Heart left ventricle (tissue), 13 donors: ENCODE results near the gene ATRAID.

Experiments
- CTCF ChIP-seq, 12 donors: fragments of 200-600 bp; sonication (generic) in 4 of 12; IDR thresholded peaks; one replicate each; pipeline versions ENCODE4 v1.5.0 to v1.8.0; 2018 to 2022; ENCODE audit warnings: antibody characterized with exemption in 12 of 12, mild to moderate bottlenecking in 5 of 12
- POLR2A ChIP-seq, 2 donors: fragments of 450-650 bp; IDR thresholded peaks; one replicate each; pipeline ENCODE4 v1.6.1; 2017; ENCODE audit warnings: antibody characterized with exemption in 2 of 2, mild to moderate bottlenecking in 2 of 2, moderate library complexity in 2 of 2
- donor health status: ischemic (EF 13 %, LVEDD 7.1; RV severe dilation, severe dysfunction).
- donor health status: DM: no; HTN: yes; CAD: no.
- donor health status: DM: no; HTN: no; CAD: no.
- donor health status: ischemic (EF 25% LVEDD 6.9; RV normal size, moderate dysfunction).
- donor health status: ischemic (EF 25% LVEDD 5.7; RV mildly dilated, moderate dysfunction).
- donor health status: ischemic (EF 35%, LVEDD 5.7; RV mildly dilated, moderate dysfunction).
- donor health status: nonischemic (EF 11% LVEDD 7.7; RV severe dilation, severe dysfunction).
- donor health status: DM: yes; HTN: yes; CAD: no.
- donor health status: PGD.
- donor health status: ischemic (EF 29% LVEDD 5.4; RV normal size, mild dysfunction).
- donor health status: nonischemic (EF 23%, LVEDD 6.1; RV moderate dilation, normal function).

- TF ChIP-seq POLR2A (IDR thresholded peaks at IDR 0.05) = no peak
- TF ChIP-seq CTCF (IDR thresholded peaks at IDR 0.05) = no peak
These were observed 30.1 kb downstream of the ATRAID start for GRCh38 chr2:27241761-27242613.
